Measurements from ENCODE around the gene GPR132. TPM values are rescaled to one million over a fixed set of nuclear protein-coding genes. Genes with fewer than 3 reads are reported as not detected.
A peak's percentile ranks its signal among the peaks of the same experiment; 100 is the strongest.

Gene GPR132
- total and polyA plus RNA-seq, 8 donors = 0.61 to 10.4 (median 1.4) TPM

DNA sequence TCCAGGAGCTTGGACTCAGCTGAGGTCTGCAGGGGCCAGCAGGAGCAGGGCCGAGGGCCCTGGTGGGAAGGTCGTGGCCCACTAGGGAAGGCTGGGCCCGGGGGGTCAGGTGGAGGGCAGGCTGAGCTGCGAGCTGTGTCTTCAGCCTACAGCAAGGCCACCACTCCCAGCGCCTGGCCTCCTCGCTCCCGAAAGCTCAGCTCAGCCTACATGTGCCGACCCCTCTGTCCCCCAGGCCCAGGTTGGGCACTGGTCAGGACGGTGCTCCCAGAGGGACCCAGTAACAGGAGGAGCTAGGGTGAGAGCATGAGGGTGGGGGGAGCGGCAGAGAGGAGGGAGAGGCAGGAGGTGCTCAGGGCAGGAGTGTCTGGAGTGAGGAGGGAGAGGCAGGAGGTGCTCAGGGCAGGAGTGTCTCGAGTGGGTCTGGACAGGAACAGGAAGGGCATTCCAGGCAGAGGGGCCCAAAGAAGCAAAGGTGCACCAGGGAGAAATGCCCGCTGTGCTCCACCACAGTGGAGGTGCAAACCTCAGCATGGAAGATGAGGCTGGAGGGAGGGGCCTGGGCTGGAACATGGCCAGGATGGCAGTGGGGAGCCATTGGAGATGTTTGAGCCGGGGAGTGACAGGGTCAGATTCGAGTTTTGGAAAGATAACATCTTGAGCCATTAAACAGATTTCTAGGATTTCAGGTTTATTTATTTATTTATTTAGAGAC is 29.1 kb upstream of the GPR132 start:
- peaks cover 0 to 42% of the 10 kb centered on the region in 2 donors for H3K27me3 ChIP-seq
- H3K4me1 ChIP-seq = peaks cover 29 to 45% of the 10 kb centered on the region in 2 donors
- ATAC-seq = peak; percentile 27
- DNase-seq = peak in 3 of 4 donors; percentile 17 to 76 (median 63)
- H3K27ac ChIP-seq = peak overlapping the region; percentile 79 to 88
- TF ChIP-seq, protein P1, sequence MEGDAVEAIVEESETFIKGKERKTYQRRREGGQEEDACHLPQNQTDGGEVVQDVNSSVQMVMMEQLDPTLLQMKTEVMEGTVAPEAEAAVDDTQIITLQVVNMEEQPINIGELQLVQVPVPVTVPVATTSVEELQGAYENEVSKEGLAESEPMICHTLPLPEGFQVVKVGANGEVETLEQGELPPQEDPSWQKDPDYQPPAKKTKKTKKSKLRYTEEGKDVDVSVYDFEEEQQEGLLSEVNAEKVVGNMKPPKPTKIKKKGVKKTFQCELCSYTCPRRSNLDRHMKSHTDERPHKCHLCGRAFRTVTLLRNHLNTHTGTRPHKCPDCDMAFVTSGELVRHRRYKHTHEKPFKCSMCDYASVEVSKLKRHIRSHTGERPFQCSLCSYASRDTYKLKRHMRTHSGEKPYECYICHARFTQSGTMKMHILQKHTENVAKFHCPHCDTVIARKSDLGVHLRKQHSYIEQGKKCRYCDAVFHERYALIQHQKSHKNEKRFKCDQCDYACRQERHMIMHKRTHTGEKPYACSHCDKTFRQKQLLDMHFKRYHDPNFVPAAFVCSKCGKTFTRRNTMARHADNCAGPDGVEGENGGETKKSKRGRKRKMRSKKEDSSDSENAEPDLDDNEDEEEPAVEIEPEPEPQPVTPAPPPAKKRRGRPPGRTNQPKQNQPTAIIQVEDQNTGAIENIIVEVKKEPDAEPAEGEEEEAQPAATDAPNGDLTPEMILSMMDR (IDR thresholded peaks at IDR 0.05) = no peak
- H3K9me3 ChIP-seq = no peaks in the 10 kb centered on the region
- H3K4me3 ChIP-seq = peak overlapping the region; percentile 50 to 62
- intact Hi-C loops (cut with DNase I) = loop anchor here in 1 of 2 donors (10.0 kb wide), 1 partner anchor 260 kb away; no protein-coding TSS in a partner anchor
- no peaks in the 10 kb centered on the region for H3K36me3 ChIP-seq

DNA sequence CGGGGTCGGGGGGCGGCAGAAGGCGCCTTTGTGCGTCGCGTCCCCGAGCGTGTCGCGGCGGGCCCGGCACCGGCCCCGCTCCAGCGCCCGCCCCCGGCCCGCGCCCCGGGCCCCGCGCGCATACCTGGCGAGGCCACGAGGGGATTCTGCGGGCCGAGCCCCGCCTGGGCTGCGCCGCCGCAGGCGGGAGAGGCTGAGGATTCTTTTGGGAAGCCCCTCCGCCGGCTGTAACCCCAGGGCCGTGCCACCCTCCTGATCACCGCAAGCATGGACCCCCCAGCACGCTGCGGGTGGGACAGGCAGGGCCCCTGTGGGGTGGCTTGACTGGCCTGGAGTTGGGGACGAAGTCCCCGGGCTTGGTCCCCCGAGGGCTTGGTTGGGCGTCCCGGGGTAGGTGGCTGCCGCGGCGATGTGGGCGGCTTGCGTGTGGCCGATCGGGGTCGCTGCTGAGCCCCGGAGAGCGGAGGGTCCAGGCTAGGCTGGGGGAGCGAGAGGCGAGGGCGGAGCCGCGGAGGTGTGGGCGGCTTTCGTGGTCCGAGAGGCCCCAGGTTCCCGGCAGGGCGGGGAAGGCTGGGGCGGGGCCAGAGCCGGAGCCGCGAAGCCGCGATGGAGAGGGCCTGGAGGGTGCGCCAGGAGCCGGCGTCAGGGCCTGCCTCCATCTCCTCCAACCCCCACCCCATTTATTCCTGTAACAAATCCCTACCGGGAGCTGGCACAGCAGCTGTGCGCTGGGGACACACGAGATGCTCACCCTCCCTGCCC is 28.4 kb upstream of the GPR132 start:
- H3K27ac ChIP-seq = peak overlapping the region; percentile 79 to 88
- H3K36me3 ChIP-seq = no peaks in the 10 kb centered on the region
- no peaks in the 10 kb centered on the region for H3K9me3 ChIP-seq
- DNase-seq (peak in 3 of 4 donors; percentile 86 to 95 (median 89)), ATAC-seq (peak; percentile 75)
- intact Hi-C loops (cut with DNase I) = loop anchor here in 1 of 2 donors (10.0 kb wide), 1 partner anchor 261 kb away; no protein-coding TSS in a partner anchor
- peaks cover 0 to 48% of the 10 kb centered on the region in 2 donors for H3K27me3 ChIP-seq
- TF ChIP-seq, protein P1 (IDR thresholded peaks at IDR 0.05) = peak in 1 of 2 donors; percentile 31
- peaks cover 29 to 53% of the 10 kb centered on the region in 2 donors for H3K4me1 ChIP-seq
- H3K4me3 ChIP-seq = peak overlapping the region; percentile 50 to 62

DNA sequence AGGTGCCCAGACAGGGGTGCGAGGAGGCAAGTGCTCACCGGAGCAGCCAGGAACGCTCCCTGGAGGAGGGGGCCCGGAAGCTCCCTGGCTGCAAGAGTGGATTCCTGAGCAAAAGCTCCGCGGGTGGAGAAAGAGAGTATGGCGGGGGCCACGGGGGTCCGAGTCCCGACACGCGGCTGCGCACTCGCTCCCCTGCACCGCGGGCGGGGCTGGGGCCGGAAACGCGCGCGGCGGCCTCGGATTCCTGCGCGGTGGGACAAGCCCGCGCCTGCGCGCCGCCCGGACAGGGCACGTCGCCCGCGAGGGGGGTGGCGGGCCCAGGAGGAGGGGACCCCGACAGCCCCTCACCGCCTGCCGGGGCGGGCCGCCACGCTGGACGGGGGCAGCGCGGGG is 27.8 kb upstream of the GPR132 start:
- peaks cover 33 to 58% of the 10 kb centered on the region in 2 donors for H3K4me1 ChIP-seq
- H3K4me3 ChIP-seq = peak overlapping the region; percentile 50 to 62
- DNase-seq = peak in 3 of 4 donors; percentile 64 to 91 (median 87)
- no peaks in the 10 kb centered on the region for H3K9me3 ChIP-seq
- TF ChIP-seq, protein P1 (IDR thresholded peaks at IDR 0.05) = no peak
- peaks cover 0 to 54% of the 10 kb centered on the region in 2 donors for H3K27me3 ChIP-seq
- H3K27ac ChIP-seq = peak overlapping the region; percentile 79 to 84
- no peaks in the 10 kb centered on the region for H3K36me3 ChIP-seq
- intact Hi-C loops (cut with DNase I) = loop anchor here in 1 of 2 donors (10.0 kb wide), 1 partner anchor 262 kb away; no protein-coding TSS in a partner anchor
- ATAC-seq = peak; percentile 20

DNA sequence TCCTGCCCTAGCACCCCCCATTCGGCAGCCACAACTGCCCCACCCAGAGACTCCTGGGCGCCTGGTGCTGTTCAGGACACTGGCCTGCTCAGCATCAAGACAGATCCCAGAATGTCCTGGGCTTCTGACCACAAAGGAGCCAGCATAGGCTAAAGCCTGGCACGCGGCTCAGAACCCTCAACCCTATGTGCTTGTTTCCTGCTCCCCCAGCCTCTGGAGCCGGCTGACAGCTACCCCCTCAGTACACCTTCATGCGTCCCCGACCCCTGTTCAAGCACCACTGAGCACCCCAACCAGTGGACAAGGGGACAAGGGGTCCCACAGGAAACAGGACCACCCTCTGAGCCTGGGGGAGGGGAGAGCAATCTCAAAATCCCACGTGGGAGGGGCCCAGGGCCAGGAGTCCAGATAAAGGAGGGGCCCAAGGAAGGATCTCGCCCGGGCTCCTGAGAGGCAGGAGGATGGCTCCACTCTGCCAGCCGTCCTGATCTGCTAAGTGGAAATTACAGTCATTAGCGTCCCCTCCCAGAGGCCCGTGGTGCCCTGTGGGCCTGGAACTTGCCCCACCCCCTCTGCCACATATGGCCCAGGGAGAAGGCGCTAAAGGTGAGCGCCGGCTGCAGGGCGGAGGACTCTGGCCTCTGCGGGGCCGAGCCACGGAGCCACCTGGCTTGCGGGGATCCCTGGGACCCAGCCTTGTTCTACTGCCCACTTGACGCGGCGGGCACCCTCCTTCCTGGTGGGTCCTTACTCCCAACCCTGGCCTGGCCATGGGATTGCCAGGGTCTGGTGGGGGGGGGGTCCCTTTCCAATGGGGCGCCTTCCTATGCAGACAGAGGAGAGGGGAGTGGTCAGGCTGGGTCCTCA is 27.2 kb upstream of the GPR132 start:
- Histone ChIP-seq H3K4me3 (peak overlapping the region; percentile 50 to 62), H3K4me1 (peaks cover 36 to 65% of the 10 kb centered on the region in 2 donors), H3K9me3 (no peaks in the 10 kb centered on the region), H3K36me3 (no peaks in the 10 kb centered on the region), H3K27me3 (peaks cover 0 to 60% of the 10 kb centered on the region in 2 donors), H3K27ac (peak overlapping the region; percentile 79 to 84)
- intact Hi-C loops (cut with DNase I) = loop anchor here in 1 of 2 donors (10.0 kb wide), 1 partner anchor 262 kb away; no protein-coding TSS in a partner anchor
- ATAC-seq (peak; percentile 2), DNase-seq (peak in 2 of 4 donors; percentile 41 to 81)
- TF ChIP-seq, protein P1 (IDR thresholded peaks at IDR 0.05) = no peak

All from left lung (tissue), 10 donors.